Mammary epithelial cell (primary cell): ENCODE measurements around the gene CLEC18B.

ENCODE experiments used
- CTCF ChIP-seq, 2 donors: IDR thresholded peaks in 1 of 2; conservative IDR thresholded peaks in 1 of 2; 2 replicates each; pipeline ENCODE4 v1.5.1; 2011 to 2012; ENCODE audit warnings: inconsistent platforms in 2 of 2, low read length in 2 of 2, mild to moderate bottlenecking in 2 of 2, control low read depth in 1 of 2, low read depth in 1 of 2; ENCODE audit not compliant: insufficient read depth in 1 of 2; ENCODE audit errors: extremely low read depth in 1 of 2
- EZH2 ChIP-seq: IDR thresholded peaks from 2 replicates; pipeline ENCODE4 v1.6.1; 2012; ENCODE audit warnings: low read length, inconsistent platforms, borderline replicate concordance

GRCh38 chr16:74455619-74456289 lies 34.5 kb upstream of the CLEC18B start:
- TF ChIP-seq CTCF (conservative IDR thresholded peaks at IDR 0.05 in 1 of 2, IDR thresholded peaks at IDR 0.05 in 1 of 2; ENCODE audit: extremely low read depth in 1 of 2, insufficient read depth in 1 of 2, low read depth in 1 of 2, low read length in 2 of 2) = no peak
- TF ChIP-seq EZH2 = no peak
